HepG2 (cell line): ENCODE results near the gene ARGLU1. TPM values are rescaled to one million over a fixed set of nuclear protein-coding genes. Genes with fewer than 3 reads are reported as not detected.

Experiments
- ATAC-seq: fragments of 200-7000 bp; cut with Tn5 transposase; 3 replicates; pipeline ENCODE4 v1.9.1; 2020; ENCODE audit warnings: mild to moderate bottlenecking, moderate library complexity
- BruUV-seq: library from RNA; stranded (reverse); fragments of 400-500 nt; replicated peaks from 2 replicates; lab custom pipeline; 2021; lab: Mats Ljungman, UMichigan
- CTCF ChIA-PET: fragments of 300-600 bp; formaldehyde crosslinking; extraction: SDS; loops from one replicate; lab custom pipeline; 2021; ENCODE audit warnings: low total read pairs, inconsistent platforms, low intra/inter-chr PET ratio; lab: Yijun Ruan, JAX
- POLR2A ChIA-PET: fragments of 350-600 bp; sonication (Branson Sonifier 250); formaldehyde crosslinking; loops from one replicate; lab custom pipeline; 2020; ENCODE audit warnings: antibody characterized with exemption, inconsistent platforms; lab: Yijun Ruan, JAX
- DNase-seq: peaks from one replicate; pipeline ENCODE4 v3.0.0-alpha.2; 2015; ENCODE audit warnings: low spot score
- FAIRE-seq: peaks from 3 replicates; lab custom pipeline; 2011; peaks lifted over from hg19 to GRCh38; lab: Jason Lieb, UNC
- H2AFZ ChIP-seq: one replicate; pipeline ENCODE4 v1.6.1; 2011; ENCODE audit warnings: low read length, inconsistent platforms
- H3K27ac ChIP-seq: fragments of 300-600 bp; 3 replicates; pipeline ENCODE4 v1.8.0; 2011; ENCODE audit warnings: mixed run types, mild to moderate bottlenecking, mixed read lengths, low read length, inconsistent platforms; ENCODE audit not compliant: insufficient read depth; ENCODE audit errors: extremely low read length
- H3K27me3 ChIP-seq, 2 experiments: fragments of 200-600 bp in 1 of 2; 2 replicates in 1 of 2; 3 replicates in 1 of 2; pipeline versions ENCODE4 v1.6.0 to v1.8.0; 2011; ENCODE audit warnings: low read length in 2 of 2, mild to moderate bottlenecking in 2 of 2, moderate library complexity in 2 of 2, inconsistent platforms in 1 of 2; ENCODE audit not compliant: insufficient read depth in 2 of 2, control insufficient read depth in 1 of 2
- H3K36me3 ChIP-seq, 2 experiments: fragments of 200-600 bp in 1 of 2; replicated peaks in 1 of 2; 2 replicates in 1 of 2; 3 replicates in 1 of 2; pipeline versions ENCODE4 v1.5.1 to v1.8.0; 2011; ENCODE audit warnings: low read length in 2 of 2, inconsistent platforms in 1 of 2; ENCODE audit not compliant: insufficient read depth in 2 of 2, control insufficient read depth in 1 of 2
- H3K4me1 ChIP-seq: 2 replicates; pipeline ENCODE4 v1.5.1; 2012; ENCODE audit warnings: low read length, inconsistent platforms; ENCODE audit not compliant: insufficient read depth
- H3K4me2 ChIP-seq: 2 replicates; pipeline ENCODE4 v1.6.0; 2011; ENCODE audit warnings: low read depth, low read length, inconsistent platforms
- H3K4me3 ChIP-seq, 3 experiments: fragments of 200-600 bp in 1 of 3; sonication (generic), shearing (Covaris generic) in 1 of 3; replicated peaks in 1 of 3; 2 replicates each; pipeline ENCODE4 v1.5.1; 2011 to 2016; ENCODE audit warnings: low read length in 3 of 3, inconsistent platforms in 2 of 3, low read depth in 2 of 3, mild to moderate bottlenecking in 2 of 3, control low read depth in 1 of 3, mixed read lengths in 1 of 3; ENCODE audit not compliant: insufficient read depth in 1 of 3
- H3K79me2 ChIP-seq: one replicate; pipeline ENCODE4 v1.6.1; 2011; ENCODE audit warnings: low read length, inconsistent platforms; ENCODE audit not compliant: insufficient read depth
- H3K9ac ChIP-seq: 2 replicates; pipeline ENCODE4 v1.6.0; 2011; ENCODE audit warnings: mild to moderate bottlenecking, low read depth, low read length, inconsistent platforms; ENCODE audit not compliant: insufficient read depth
- H3K9me3 ChIP-seq: 2 replicates; pipeline ENCODE4 v1.5.1; 2012; ENCODE audit warnings: mild to moderate bottlenecking, low read length
- H4K20me1 ChIP-seq: 2 replicates; pipeline ENCODE4 v1.6.0; 2011; ENCODE audit warnings: inconsistent platforms, mild to moderate bottlenecking, low read length, moderate library complexity; ENCODE audit not compliant: insufficient read depth
- FOXK2 ChIP-seq: fragments of 450-650 bp; IDR thresholded peaks from 2 replicates; pipeline ENCODE4 v1.6.1; 2016
- RBM22 ChIP-seq: fragments of 200-400 bp; formaldehyde crosslinking; optimal IDR thresholded peaks from 2 replicates; pipeline ENCODE3; 2017; ENCODE audit warnings: mild to moderate bottlenecking, low read length, moderate library complexity
- SUZ12 ChIP-seq: fragments of 150-350 bp; IDR thresholded peaks from 2 replicates; pipeline ENCODE4 v1.6.1; 2014; ENCODE audit warnings: low read depth, low read length
- TSC22D2 ChIP-seq: sonication (generic); formaldehyde crosslinking; IDR thresholded peaks from 2 replicates; pipeline ENCODE4 v1.5.1; 2020; ENCODE audit warnings: missing genetic modification reagents, mild to moderate bottlenecking, borderline replicate concordance
- ZBTB38 ChIP-seq: sonication (generic); formaldehyde crosslinking; IDR thresholded peaks from 2 replicates; pipeline ENCODE4 v1.5.1; 2020; ENCODE audit warnings: mild to moderate bottlenecking, missing genetic modification reagents
- ZFY ChIP-seq: sonication (generic); formaldehyde crosslinking; IDR thresholded peaks from 2 replicates; pipeline ENCODE4 v1.4.0; 2020; ENCODE audit warnings: missing genetic modification reagents
- ZNF124 ChIP-seq: sonication (generic); formaldehyde crosslinking; IDR thresholded peaks from 2 replicates; pipeline ENCODE4 v1.4.0; 2020; ENCODE audit warnings: missing genetic modification reagents
- ZNF180 ChIP-seq: sonication (generic); formaldehyde crosslinking; IDR thresholded peaks from 2 replicates; pipeline ENCODE4 v1.4.0; 2020; ENCODE audit warnings: low read depth, missing genetic modification reagents, borderline replicate concordance
- ZNF564 ChIP-seq: sonication (generic); formaldehyde crosslinking; IDR thresholded peaks from 2 replicates; pipeline ENCODE4 v1.8.1; 2023; ENCODE audit warnings: mild to moderate bottlenecking, missing genetic modification reagents
- ZSCAN9 ChIP-seq: IDR thresholded peaks from 2 replicates; pipeline ENCODE4 v1.6.1; 2016; ENCODE audit warnings: borderline replicate concordance
- WGBS: methylation state at CpG from one replicate; pipeline ENCODE4 v1.1.6; 2017; ENCODE audit warnings: low lambda C conversion rate; 5-methylcytosine and 5-hydroxymethylcytosine counted together
- in situ Hi-C: cut with HindIII; loops from 2 replicates; pipeline ENCODE4 v1.10.0; 2017; ENCODE audit warnings: low pct_unique_long_range_greater_than_20kb; ENCODE audit not compliant: extremely low pct_ligation_motif_present
- intact Hi-C: fragments of 100-400 bp; cut with micrococcal nuclease; formaldehyde crosslinking; loops from one replicate; pipeline ENCODE4 v1.10.0; 2022; ENCODE audit not compliant: unreplicated experiment
- polyA plus RNA-seq, 8 experiments: library from polyadenylated mRNA; depleted of rRNA in 3 of 8; stranded (reverse) in 7 of 8; unstranded in 1 of 8; fragments of >200 nt; fragmentation: Illumina TruSeq in 4 of 8; extraction: Trizol in 4 of 8; gene quantifications; 2 replicates each; pipeline versions ENCODE4 v1.2.1 to v1.2.3, GENCODE V29; 2011 to 2016; ENCODE audit warnings: low read depth in 4 of 8, missing spikeins in 1 of 8, mixed read lengths in 1 of 8; ENCODE audit not compliant: insufficient read depth in 1 of 8
- total RNA-seq, 5 experiments: library from RNA; depleted of rRNA; stranded (reverse); fragments of >200 nt; fragmentation: Illumina TruSeq; extraction: Trizol; gene quantifications; 2 replicates each; pipeline ENCODE4 v1.2.3, GENCODE V29; 2016; ENCODE audit warnings: low read depth in 1 of 5
- TF ChIP-seq, protein P1 (sequence below): sonication (generic); formaldehyde crosslinking; IDR thresholded peaks from 2 replicates; pipeline ENCODE4 v1.4.0; 2020; ENCODE audit warnings: mild to moderate bottlenecking, low read depth, missing genetic modification reagents
- TF ChIP-seq, protein P2 (sequence below): IDR thresholded peaks from 2 replicates; pipeline ENCODE4 v1.6.1; 2016
- TF ChIP-seq, protein P3 (sequence below): sonication (generic); formaldehyde crosslinking; IDR thresholded peaks from 2 replicates; pipeline ENCODE4 v1.5.0; 2020; ENCODE audit warnings: mild to moderate bottlenecking, low read depth, missing genetic modification reagents, borderline replicate concordance

Gene ARGLU1
- total and polyA plus RNA-seq, 2 of the 13 experiments (the other 11 are each of a cell fraction or from before 2014, with no cell fraction given): 47.1 to 70.6 TPM

DNA sequence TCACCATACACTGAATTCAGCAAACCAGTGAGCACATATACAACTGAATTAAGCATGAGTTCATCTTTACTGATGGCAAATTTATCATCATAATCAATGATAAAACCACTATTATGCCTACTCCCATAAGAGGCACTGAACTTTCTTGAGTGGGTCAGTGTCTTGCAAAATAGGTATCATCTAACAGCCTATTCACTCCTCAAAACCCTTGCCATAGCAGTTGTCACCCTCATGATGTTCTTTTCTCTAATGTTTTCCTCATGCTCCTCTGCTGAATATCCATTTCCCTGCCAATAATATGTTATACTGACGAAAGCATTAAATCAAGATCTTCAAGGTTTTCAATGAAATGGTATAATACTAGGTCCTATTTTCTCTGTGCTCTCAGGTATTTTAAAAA is 5.6 kb downstream of the ARGLU1 start:
- intact Hi-C loops: loop anchor here (2.0 to 10.0 kb wide), 2 partner anchors 58 to 112 kb away; no protein-coding TSS in a partner anchor
- ChIA-PET CTCF (no interaction called here), POLR2A (no interaction called here)
- H3K9me3 ChIP-seq: no peaks in the 10 kb centered on the region
- DNase-seq: no peak
- H3K4me2 ChIP-seq: no peak overlapping the region
- TF ChIP-seq ZNF124 (CRISPR knock-in tag) (no peak), ZFY (CRISPR knock-in tag) (no peak), ZSCAN9 (CRISPR knock-in tag) (no peak), ZNF180 (no peak)
- TF ChIP-seq, protein P1, sequence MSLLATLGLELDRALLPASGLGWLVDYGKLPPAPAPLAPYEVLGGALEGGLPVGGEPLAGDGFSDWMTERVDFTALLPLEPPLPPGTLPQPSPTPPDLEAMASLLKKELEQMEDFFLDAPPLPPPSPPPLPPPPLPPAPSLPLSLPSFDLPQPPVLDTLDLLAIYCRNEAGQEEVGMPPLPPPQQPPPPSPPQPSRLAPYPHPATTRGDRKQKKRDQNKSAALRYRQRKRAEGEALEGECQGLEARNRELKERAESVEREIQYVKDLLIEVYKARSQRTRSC (CRISPR knock-in tag): no peak
- no TSS peak for BruUV-seq
- H2AFZ ChIP-seq: no peak overlapping the region
- peaks cover 7 to 20% of the 10 kb centered on the region in 2 experiments for H3K36me3 ChIP-seq
- no peak for FAIRE-seq
- peaks cover 39% of the 10 kb centered on the region for H3K4me1 ChIP-seq
- in situ Hi-C loops: no loop called here
- peaks cover 72% of the 10 kb centered on the region for H4K20me1 ChIP-seq
- no peak overlapping the region for H3K9ac ChIP-seq
- 100% methylated on average over 1 of the region's 1 CpG for WGBS
- H3K27ac ChIP-seq: no peak overlapping the region
- no peak for ATAC-seq
- H3K4me3 ChIP-seq: no peak overlapping the region
- peaks cover 95% of the 10 kb centered on the region for H3K79me2 ChIP-seq
- H3K27me3 ChIP-seq: no peaks in the 10 kb centered on the region; a peak in 1 of 5 replicates

DNA sequence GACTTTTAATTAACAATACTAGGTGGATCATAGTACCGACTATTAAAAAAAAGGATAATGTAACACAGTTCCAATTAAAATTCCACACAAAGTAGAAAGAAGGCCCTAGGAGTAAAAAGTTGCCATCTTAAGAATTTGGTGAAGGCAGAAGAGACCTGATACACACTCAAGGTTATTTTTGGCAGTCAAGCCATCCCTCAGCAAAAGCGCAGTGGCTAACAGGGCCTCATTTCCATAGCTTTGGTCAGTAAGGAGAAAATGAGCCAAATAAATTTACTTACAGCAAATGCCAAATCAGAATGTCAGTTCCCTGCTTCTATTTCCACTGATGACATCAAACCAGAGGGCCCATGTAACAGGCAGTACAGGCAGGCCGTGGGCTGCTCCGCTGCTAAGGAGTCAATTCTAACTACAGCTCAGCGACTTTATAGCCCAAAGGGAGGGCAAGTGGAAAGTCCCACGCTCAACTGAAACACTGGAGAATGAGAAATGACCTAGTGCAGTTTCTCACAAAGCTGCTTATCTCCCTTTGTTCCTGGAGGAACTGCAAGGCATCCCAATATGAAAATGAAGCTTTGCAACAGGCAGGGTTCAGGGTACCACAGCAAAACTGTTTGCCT is 6.3 kb downstream of the ARGLU1 start:
- peaks cover 67% of the 10 kb centered on the region for H4K20me1 ChIP-seq

More for the DNA sequence above, 6.3 kb downstream of the ARGLU1 start:
- no TSS peak for BruUV-seq
- CTCF ChIA-PET: no interaction called here
- no peak for DNase-seq
- peak; percentile 45; the same call in 2 of the 3 replicates for ATAC-seq
- intact Hi-C loops: loop anchor here (2.0 to 10.0 kb wide), 2 partner anchors 59 to 113 kb away; no protein-coding TSS in a partner anchor
- Histone ChIP-seq H3K27me3 (no peaks in the 10 kb centered on the region; a peak in 1 of 5 replicates), H3K9ac (no peak overlapping the region), H3K4me2 (peak overlapping the region; percentile 18; the same call in 1 of the 2 replicates), H3K36me3 (peaks cover 10 to 23% of the 10 kb centered on the region in 2 experiments), H3K4me3 (no peak overlapping the region), H3K79me2 (peaks cover 95% of the 10 kb centered on the region), H2AFZ (no peak overlapping the region), H3K27ac (no peak overlapping the region), H3K9me3 (no peaks in the 10 kb centered on the region), H3K4me1 (peaks cover 39% of the 10 kb centered on the region)
- no peak for FAIRE-seq
- POLR2A ChIA-PET: no interaction called here
- TF ChIP-seq ZBTB38 (CRISPR knock-in tag): peak; percentile 61; the same call in 1 of the 2 replicates
- TF ChIP-seq, protein P2, sequence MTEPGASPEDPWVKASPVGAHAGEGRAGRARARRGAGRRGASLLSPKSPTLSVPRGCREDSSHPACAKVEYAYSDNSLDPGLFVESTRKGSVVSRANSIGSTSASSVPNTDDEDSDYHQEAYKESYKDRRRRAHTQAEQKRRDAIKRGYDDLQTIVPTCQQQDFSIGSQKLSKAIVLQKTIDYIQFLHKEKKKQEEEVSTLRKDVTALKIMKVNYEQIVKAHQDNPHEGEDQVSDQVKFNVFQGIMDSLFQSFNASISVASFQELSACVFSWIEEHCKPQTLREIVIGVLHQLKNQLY: no peak
- no peak for TF ChIP-seq SUZ12
- TF ChIP-seq, protein P3, sequence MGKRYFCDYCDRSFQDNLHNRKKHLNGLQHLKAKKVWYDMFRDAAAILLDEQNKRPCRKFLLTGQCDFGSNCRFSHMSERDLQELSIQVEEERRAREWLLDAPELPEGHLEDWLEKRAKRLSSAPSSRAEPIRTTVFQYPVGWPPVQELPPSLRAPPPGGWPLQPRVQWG: no peak
- no peak for TF ChIP-seq FOXK2
- TF ChIP-seq TSC22D2 (CRISPR knock-in tag): no peak
- TF ChIP-seq ZNF564: no peak
- TF ChIP-seq RBM22: peak; percentile 31
- in situ Hi-C loops: no loop called here
- 95% methylated on average over 6 of the region's 6 CpGs for WGBS
